GM11168 (cell line): ENCODE data around the gene PDXP.

Source experiments
- in situ Hi-C: fragments of 300-500 bp; cut with MboI; formaldehyde crosslinking; loops from one replicate; pipeline ENCODE4 v1.12.0; 2022; ENCODE audit warnings: low sequenced_read_pairs; ENCODE audit not compliant: unreplicated experiment

PDXP gene

GRCh38 chr22:37627121-37627520, 31.4 kb upstream of the PDXP start:
- in situ Hi-C loops: loop anchor here (10.0 kb wide), 1 partner anchor 58 kb away; the partner anchor contains the start of gene NOL12

GRCh38 chr22:37627545-37627944, 31.0 kb upstream of the PDXP start:
- in situ Hi-C loops: loop anchor here (10.0 kb wide), 1 partner anchor 57 kb away; the partner anchor contains the start of gene NOL12

GRCh38 chr22:37628830-37629229, 29.7 kb upstream of the PDXP start:
- in situ Hi-C loops: loop anchor here (10.0 kb wide), 1 partner anchor 56 kb away; the partner anchor contains the start of gene NOL12

GRCh38 chr22:37629928-37630327, 28.6 kb upstream of the PDXP start:
- in situ Hi-C loops: loop anchor here (10.0 kb wide), 1 partner anchor 55 kb away; the partner anchor contains the start of gene NOL12

GRCh38 chr22:37630839-37631435, 27.6 kb upstream of the PDXP start:
- in situ Hi-C loops: no loop called here

DNA sequence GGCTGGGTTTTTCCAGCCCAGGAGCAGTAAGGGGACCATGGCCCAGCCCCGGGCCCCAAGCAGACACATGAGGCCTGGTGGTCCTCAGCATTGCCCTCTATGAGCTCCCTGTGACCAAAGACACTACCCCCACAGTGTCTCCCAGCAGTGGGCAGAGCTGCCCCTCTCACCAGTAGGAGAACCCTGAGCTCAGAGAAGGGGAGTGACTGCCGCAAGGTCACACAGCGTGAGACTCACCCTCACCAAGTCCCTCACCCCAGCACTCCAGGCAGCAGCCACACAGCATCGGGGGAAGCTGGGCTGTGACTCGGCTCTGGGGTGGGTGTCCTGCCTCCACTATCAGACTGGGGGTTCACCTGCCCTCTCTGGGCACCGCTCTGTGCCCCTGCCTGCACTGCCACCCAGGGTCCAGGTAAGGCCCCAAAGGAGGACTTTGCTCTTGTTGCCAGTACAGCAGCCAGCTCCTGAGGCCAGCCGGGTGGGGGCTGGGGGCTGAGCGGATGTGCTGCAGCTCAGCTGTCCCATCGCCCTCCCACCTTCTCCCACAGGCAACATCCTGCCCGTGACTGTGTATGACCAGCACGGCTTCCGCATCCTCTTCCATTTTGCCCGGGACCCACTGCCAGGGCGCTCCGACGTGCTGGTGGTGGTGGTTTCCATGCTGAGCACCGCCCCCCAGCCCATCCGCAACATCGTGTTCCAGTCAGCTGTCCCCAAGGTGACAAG, 26.9 kb upstream of the PDXP start:
- in situ Hi-C loops: no loop called here

GRCh38 chr22:37632174-37633088, 26.1 kb upstream of the PDXP start:
- in situ Hi-C loops: no loop called here

- in situ Hi-C loops: no loop called here
Observed at GRCh38 chr22:37633089-37633624, 25.4 kb upstream of the PDXP start.

- in situ Hi-C loops: no loop called here
Observed at GRCh38 chr22:37633625-37634416, 24.7 kb upstream of the PDXP start.

DNA sequence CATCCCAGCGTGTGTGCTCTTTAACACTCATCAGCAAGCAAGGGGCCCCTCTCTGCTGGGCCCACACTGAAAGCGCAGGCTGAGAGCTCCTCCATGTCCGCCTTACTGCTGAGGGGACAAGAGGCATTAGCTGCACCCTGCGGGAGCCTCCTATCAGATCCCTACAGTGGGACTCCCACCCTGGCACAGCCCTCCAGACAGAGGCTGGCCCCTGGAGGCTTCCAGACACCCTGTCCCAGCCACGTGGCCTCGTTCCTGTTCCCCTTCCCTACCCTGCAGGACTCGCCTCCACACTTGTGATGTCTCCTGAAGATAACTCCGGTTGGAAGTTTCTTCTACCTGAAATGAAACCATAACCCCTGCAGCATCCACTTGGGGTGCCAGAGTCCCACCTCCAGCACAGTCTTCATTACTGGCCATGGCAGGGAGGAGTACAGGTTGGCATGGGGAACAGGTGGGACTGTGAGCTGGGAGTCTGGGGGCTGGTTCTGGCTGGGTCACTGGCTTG, 24.1 kb upstream of the PDXP start:
- in situ Hi-C loops: no loop called here

- in situ Hi-C loops: no loop called here
Observed at GRCh38 chr22:37635157-37635556, 23.4 kb upstream of the PDXP start.

DNA sequence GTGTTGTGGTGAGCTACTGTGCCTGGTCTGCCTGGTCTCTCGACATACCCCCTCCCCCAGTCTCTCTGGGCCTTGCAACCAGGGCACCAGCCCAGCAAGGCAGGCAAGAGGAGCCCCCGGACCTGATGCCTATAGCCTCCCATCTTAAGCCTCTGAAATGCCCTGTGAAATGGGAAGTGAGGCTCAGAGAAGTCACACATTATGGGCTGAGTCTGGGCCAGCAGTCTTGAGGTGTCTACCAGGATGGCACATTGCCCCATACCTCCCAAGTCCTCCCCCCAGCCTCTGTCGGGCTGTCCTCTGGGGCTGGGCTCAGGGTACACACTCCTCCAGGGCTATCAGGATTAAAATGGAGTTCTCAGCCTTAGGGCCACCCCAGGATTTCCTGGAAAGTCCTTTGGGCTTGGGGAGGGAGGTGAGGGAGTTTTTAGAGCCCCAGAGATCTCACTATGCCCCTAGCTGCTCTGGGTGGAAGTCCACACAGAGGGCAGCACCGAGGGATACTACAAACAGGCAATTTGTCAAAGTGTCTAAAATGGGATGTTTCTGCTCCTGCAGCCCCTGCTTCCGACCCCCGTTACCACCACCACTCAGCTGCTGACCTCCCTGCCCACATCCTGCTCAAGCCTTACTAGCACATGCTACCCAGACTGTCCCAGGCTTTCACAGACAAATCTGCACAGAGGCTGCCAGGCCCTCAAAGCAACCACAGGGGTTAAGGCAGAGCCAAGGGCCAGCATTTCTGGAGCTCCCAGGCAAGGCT, 22.2 kb upstream of the PDXP start:
- in situ Hi-C loops: no loop called here

DNA sequence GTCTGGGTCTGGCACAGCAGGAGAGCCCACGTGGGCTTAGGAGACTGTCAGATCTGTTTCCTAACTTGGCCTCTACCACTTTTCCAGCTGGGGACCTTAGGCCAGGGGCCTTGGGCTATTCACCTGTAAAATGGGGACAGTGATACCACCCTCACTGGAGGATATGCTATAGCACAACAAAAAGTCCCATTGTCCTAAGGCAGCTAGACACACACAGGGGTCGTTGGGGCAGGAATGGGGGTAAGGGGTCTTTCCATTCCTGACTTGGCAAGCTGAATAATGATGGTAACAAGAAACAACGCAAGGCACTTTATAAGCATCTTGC, 21.6 kb upstream of the PDXP start:
- in situ Hi-C loops: no loop called here

DNA sequence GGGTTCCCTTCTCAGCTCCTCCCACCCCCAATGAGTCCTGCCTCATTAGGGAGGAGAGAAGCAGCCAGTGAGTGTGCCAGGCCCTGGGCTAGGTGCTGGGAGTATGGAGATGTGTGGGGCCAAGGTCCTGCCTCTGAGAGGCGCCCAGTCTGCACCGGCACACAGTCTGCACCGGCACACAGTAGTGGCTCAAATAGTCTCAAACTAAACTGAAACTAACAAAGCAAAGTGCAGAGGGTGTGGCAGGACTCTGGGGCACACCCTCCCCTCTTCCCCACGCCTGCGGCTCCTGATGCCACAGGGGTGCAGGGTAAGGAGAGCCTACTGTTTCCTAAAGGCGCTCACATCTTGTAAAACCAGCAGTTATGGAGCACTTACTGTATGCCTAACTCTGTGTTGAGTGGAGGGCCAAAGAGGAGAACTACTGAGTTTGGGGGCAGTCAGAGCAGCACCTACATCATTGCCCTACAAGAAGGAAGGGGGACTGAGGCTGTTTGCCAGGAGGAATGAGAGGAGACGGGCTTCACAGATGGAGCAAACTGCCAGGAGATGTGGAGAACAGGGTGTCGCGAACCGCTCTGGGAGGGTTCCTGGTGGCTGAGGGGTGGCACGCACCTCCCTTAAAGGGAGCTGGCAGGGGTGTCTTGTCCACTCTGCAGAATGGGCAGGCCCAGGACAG, 20.0 kb upstream of the PDXP start:
- in situ Hi-C loops: no loop called here

- in situ Hi-C loops: no loop called here
Observed at GRCh38 chr22:37639070-37639760, 19.3 kb upstream of the PDXP start, which contains the start of gene SH3BP1. SH3BP1 (plus strand) TSS chr22:37639669; CDS start chr22:37639788, 119 bp downstream.

- in situ Hi-C loops: no loop called here
Observed at GRCh38 chr22:37639771-37640590, 18.5 kb upstream of the PDXP start.
